ENCODE data around the gene ASRGL1. TPM values are rescaled to one million over a fixed set of nuclear protein-coding genes. Genes with fewer than 3 reads are reported as not detected.

Gene ASRGL1
- total and polyA plus RNA-seq, 2 of the 13 experiments (the other 11 are each of a cell fraction or from before 2014, with no cell fraction given) = 50.8 to 97.5 TPM

DNA sequence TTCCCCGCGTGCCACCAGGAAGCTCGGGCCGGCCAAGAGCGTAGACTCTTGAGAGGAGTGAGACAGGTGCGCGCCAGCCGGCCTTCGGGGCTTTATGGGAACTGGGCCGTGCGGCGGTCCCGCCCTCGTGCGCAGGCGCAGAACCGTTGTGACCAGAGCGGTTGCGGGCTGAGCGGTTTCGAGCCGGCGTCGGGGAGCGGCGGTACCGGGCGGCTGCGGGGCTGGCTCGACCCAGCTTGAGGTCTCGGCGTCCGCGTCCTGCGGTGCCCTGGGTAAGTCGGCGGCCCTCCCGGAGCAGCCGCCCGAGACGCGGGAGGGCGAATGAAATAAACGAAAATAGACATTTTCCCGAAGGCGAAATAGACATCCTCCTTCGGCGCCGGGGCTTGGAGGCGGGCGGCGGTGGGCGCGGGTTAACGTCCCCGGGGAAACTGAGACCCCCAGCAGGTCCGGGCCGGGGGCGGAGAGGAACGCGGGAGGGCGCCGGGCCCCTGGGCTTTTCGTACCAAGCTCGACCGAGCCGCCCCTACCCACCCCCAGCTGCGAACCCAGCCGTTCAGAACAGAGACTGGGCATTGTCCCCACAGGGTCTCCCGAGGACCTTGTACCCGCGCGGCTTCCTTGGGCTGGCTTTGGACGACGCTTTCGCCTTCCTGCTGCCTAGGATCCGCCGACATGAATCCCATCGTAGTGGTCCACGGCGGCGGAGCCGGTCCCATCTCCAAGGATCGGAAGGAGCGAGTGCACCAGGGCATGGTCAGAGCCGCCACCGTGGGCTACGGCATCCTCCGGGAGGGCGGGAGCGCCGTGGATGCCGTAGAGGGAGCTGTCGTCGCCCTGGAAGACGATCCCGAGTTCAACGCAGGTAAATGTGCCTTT is at the start of gene ASRGL1 (continued):
- TF ChIP-seq PBX2 (CRISPR knock-in tag; IDR thresholded peaks at IDR 0.05) (no peak), ZNF234 (CRISPR knock-in tag; conservative IDR thresholded peaks at IDR 0.05) (no peak), TCF12 (IDR thresholded peaks at IDR 0.05) (no peak), TCF12 (CRISPR knock-in tag; IDR thresholded peaks at IDR 0.05) (no peak), PTBP1 (IDR thresholded peaks at IDR 0.05; ENCODE audit: low read depth, low read length, poor library complexity, severe bottlenecking) (no peak), ZNF138 (CRISPR knock-in tag; IDR thresholded peaks at IDR 0.05; ENCODE audit: low read depth) (0 out of 2 replicates have a peak, but pooled peaks have one; percentile 35), HNRNPLL (IDR thresholded peaks at IDR 0.05; ENCODE audit: low read depth, low read length, poor library complexity, severe bottlenecking) (peak; percentile 90), ZNF232 (CRISPR knock-in tag; IDR thresholded peaks at IDR 0.05; ENCODE audit: borderline replicate concordance) (no peak), SP4 (CRISPR knock-in tag; IDR thresholded peaks at IDR 0.05) (no peak; the same call in 1 of the 2 replicates), ESRRA (CRISPR knock-in tag; IDR thresholded peaks at IDR 0.05; ENCODE audit: low read depth) (peak; percentile 4; the same call in 1 of the 2 replicates), TCF7L2 (IDR thresholded peaks at IDR 0.05; ENCODE audit: low read depth, low read length) (no peak), ZNF160 (CRISPR knock-in tag; IDR thresholded peaks at IDR 0.05) (no peak), ZNF557 (CRISPR knock-in tag; IDR thresholded peaks at IDR 0.05) (no peak), ZBTB37 (CRISPR knock-in tag; IDR thresholded peaks at IDR 0.05) (no peak), PHF5A (CRISPR knock-in tag; IDR thresholded peaks at IDR 0.05; ENCODE audit: low read depth, unreplicated experiment) (no peak), ZBTB8A (CRISPR knock-in tag; IDR thresholded peaks at IDR 0.05; ENCODE audit: borderline replicate concordance, low read depth) (no peak), IKZF4 (CRISPR knock-in tag; IDR thresholded peaks at IDR 0.05; ENCODE audit: borderline replicate concordance, low read depth, not compliant biosample characterization) (peak; percentile 71), ZBTB38 (CRISPR knock-in tag; IDR thresholded peaks at IDR 0.05) (no peak; the same call in 1 of the 2 replicates), ZNF589 (CRISPR knock-in tag; conservative IDR thresholded peaks at IDR 0.05) (no peak), ELF3 (CRISPR knock-in tag; IDR thresholded peaks at IDR 0.05) (0 out of 2 replicates have a peak, but pooled peaks have one; percentile 32)
- TF ChIP-seq, protein P1, sequence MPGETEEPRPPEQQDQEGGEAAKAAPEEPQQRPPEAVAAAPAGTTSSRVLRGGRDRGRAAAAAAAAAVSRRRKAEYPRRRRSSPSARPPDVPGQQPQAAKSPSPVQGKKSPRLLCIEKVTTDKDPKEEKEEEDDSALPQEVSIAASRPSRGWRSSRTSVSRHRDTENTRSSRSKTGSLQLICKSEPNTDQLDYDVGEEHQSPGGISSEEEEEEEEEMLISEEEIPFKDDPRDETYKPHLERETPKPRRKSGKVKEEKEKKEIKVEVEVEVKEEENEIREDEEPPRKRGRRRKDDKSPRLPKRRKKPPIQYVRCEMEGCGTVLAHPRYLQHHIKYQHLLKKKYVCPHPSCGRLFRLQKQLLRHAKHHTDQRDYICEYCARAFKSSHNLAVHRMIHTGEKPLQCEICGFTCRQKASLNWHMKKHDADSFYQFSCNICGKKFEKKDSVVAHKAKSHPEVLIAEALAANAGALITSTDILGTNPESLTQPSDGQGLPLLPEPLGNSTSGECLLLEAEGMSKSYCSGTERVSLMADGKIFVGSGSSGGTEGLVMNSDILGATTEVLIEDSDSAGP (CRISPR knock-in tag; IDR thresholded peaks at IDR 0.05; ENCODE audit: borderline replicate concordance) = peak; percentile 79; the same call in 1 of the 2 replicates
- TF ChIP-seq, protein P2, sequence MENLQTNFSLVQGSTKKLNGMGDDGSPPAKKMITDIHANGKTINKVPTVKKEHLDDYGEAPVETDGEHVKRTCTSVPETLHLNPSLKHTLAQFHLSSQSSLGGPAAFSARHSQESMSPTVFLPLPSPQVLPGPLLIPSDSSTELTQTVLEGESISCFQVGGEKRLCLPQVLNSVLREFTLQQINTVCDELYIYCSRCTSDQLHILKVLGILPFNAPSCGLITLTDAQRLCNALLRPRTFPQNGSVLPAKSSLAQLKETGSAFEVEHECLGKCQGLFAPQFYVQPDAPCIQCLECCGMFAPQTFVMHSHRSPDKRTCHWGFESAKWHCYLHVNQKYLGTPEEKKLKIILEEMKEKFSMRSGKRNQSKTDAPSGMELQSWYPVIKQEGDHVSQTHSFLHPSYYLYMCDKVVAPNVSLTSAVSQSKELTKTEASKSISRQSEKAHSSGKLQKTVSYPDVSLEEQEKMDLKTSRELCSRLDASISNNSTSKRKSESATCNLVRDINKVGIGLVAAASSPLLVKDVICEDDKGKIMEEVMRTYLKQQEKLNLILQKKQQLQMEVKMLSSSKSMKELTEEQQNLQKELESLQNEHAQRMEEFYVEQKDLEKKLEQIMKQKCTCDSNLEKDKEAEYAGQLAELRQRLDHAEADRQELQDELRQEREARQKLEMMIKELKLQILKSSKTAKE (CRISPR knock-in tag; IDR thresholded peaks at IDR 0.05; ENCODE audit: borderline replicate concordance) = no peak

Data from HepG2 (cell line).